ENCODE results near the gene MRTFB. TPM values are rescaled to one million over a fixed set of nuclear protein-coding genes. Genes with fewer than 3 reads are reported as not detected.

The MRTFB gene
- polyA plus RNA-seq, 4 donors, result 3.1 to 20.2 (median 9.4) TPM

DNA sequence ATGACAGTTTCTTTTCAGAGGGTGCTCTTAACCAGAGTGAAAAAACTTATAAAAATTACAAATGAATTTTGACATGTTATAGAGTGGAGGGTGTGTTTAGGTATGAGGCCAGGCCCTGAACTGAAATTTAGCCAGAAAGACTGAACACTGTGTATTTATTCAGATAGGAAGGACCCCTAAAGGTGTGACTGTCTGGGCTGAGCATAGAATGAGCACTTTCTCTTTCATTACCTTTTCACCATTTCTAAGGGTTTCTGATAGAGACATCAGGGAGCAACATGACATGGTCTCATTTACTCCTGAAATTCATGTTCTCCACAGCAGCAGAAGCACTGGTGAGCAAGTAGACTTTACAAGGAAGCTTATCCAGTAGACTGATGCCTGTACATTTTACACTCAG lies 32.9 kb downstream of the MRTFB start:
- peaks cover 6 to 15% (median 9%) of the 10 kb centered on the region in 3 donors for H3K4me1 ChIP-seq (ENCODE audit: control insufficient read depth in 3 of 3, insufficient read depth in 2 of 3, low read depth in 1 of 3, low read length in 2 of 3)
- no peaks in the 10 kb centered on the region for H3K27me3 ChIP-seq (ENCODE audit: control insufficient read depth in 3 of 3, insufficient read depth in 3 of 3, low read length in 3 of 3)
- no peak overlapping the region for H3K27ac ChIP-seq (ENCODE audit: low read depth in 1 of 3, low read length in 2 of 3)
- H3K9me3 ChIP-seq (ENCODE audit: control insufficient read depth in 2 of 2, insufficient read depth in 1 of 2, low read depth in 1 of 2, low read length in 1 of 2), result no peaks in the 10 kb centered on the region
- no peak overlapping the region for H3K4me3 ChIP-seq (ENCODE audit: low read depth in 1 of 3, low read length in 3 of 3)
- no peaks in the 10 kb centered on the region for H3K36me3 ChIP-seq (ENCODE audit: control insufficient read depth in 3 of 3, insufficient read depth in 2 of 3, low read depth in 1 of 3, low read length in 3 of 3)
- FAIRE-seq, result no peak
- DNase-seq, result no peak

DNA sequence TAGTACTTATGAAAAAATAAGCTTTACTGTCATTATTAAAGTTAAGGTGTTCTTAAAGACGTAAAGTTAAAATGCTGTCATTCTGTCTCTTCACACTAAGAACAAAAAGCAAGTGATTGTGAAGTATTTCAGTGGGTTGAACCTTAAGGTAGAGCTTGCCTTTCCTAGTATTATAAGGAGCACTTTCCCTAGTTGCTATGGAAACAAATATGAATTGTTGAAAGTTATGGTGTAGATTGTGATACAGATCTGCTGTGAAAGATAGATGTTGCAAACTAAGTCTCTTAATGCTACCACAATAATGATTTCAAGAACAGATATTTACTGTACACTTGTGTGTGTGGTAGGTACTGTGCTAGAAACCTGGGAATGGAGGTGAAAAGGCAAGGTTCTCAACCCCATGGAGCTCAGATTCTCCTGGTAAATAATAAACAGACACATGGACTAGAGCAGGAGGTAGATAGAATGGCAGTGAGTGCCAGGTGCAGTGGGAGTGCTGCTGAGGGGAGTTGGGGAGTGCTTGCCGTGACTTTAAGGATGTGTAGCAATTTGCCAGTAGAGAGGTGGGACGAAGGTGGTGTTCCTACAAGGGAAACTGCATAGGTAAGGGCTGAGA lies 34.7 kb downstream of the MRTFB start:
- no peak for DNase-seq
- Histone ChIP-seq H3K36me3 (ENCODE audit: control insufficient read depth in 3 of 3, insufficient read depth in 2 of 3, low read depth in 1 of 3, low read length in 3 of 3) (peaks cover 0 to 4% (median 0%) of the 10 kb centered on the region in 3 donors), H3K4me1 (ENCODE audit: control insufficient read depth in 3 of 3, insufficient read depth in 2 of 3, low read depth in 1 of 3, low read length in 2 of 3) (peaks cover 7 to 22% (median 14%) of the 10 kb centered on the region in 3 donors), H3K27ac (ENCODE audit: low read depth in 1 of 3, low read length in 2 of 3) (no peak overlapping the region), H3K27me3 (ENCODE audit: control insufficient read depth in 3 of 3, insufficient read depth in 3 of 3, low read length in 3 of 3) (no peaks in the 10 kb centered on the region), H3K9me3 (ENCODE audit: control insufficient read depth in 2 of 2, insufficient read depth in 1 of 2, low read depth in 1 of 2, low read length in 1 of 2) (no peaks in the 10 kb centered on the region), H3K4me3 (ENCODE audit: low read depth in 1 of 3, low read length in 3 of 3) (no peak overlapping the region)
- FAIRE-seq, result no peak
- WGBS, 3 donors, result 80 to 82% (median 80%) methylated on average over 3 of the region's 3 CpGs

DNA sequence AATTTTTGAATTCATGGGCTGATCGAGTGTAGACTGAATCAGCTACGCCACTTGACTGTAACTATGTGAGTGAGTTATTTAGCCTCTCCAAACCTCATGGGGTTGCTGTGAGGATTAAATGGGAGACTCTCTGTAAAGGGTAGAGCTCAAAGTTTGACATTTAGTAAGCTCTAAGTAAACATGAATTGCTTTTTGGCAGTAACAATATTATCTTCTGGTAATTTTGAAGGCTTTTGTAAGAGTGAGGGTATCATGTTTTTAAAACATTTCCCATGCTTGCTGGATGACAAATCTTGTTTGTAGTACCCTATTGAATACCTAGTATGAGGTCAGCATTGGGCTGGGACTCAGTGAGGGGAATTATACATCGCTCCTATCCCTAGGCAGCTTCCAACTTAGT lies 35.3 kb downstream of the MRTFB start:
- 78 to 90% (median 85%) methylated on average over 3 of the region's 3 CpGs for WGBS, 3 donors
- Histone ChIP-seq H3K9me3 (ENCODE audit: control insufficient read depth in 2 of 2, insufficient read depth in 1 of 2, low read depth in 1 of 2, low read length in 1 of 2) (no peaks in the 10 kb centered on the region), H3K4me3 (ENCODE audit: low read depth in 1 of 3, low read length in 3 of 3) (no peak overlapping the region), H3K4me1 (ENCODE audit: control insufficient read depth in 3 of 3, insufficient read depth in 2 of 3, low read depth in 1 of 3, low read length in 2 of 3) (peaks cover 7 to 26% (median 14%) of the 10 kb centered on the region in 3 donors), H3K36me3 (ENCODE audit: control insufficient read depth in 3 of 3, insufficient read depth in 2 of 3, low read depth in 1 of 3, low read length in 3 of 3) (peaks cover 0 to 4% (median 0%) of the 10 kb centered on the region in 3 donors), H3K27ac (ENCODE audit: low read depth in 1 of 3, low read length in 2 of 3) (no peak overlapping the region), H3K27me3 (ENCODE audit: control insufficient read depth in 3 of 3, insufficient read depth in 3 of 3, low read length in 3 of 3) (no peaks in the 10 kb centered on the region)
- FAIRE-seq, result no peak
- no peak for DNase-seq

DNA sequence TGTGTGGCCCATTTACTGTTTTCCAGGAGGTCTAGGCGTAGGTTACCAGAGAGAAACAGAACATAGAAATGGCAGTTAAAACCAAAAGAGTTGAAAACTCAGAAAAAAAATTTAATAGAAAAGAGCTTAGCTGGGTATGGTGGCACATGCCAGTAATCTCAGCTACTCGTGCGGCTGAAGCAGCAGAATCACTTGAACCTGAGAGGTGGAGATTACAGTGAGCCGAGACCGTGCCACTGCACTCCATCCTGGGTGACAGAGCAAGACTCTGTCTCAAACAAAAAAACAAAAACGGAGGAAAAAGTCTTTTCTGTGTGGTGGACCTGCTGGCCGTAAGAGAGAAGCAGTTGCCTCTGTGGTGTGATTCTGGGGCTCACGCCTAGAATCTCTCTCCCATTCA lies 35.8 kb downstream of the MRTFB start:
- DNase-seq (no peak), FAIRE-seq (no peak)
- no peaks in the 10 kb centered on the region for H3K27me3 ChIP-seq (ENCODE audit: control insufficient read depth in 3 of 3, insufficient read depth in 3 of 3, low read length in 3 of 3)
- WGBS, 3 donors, result 92 to 97% (median 96%) methylated on average over 8 of the region's 8 CpGs
- H3K4me3 ChIP-seq (ENCODE audit: low read depth in 1 of 3, low read length in 3 of 3), result no peak overlapping the region
- no peak overlapping the region for H3K27ac ChIP-seq (ENCODE audit: low read depth in 1 of 3, low read length in 2 of 3)
- H3K9me3 ChIP-seq (ENCODE audit: control insufficient read depth in 2 of 2, insufficient read depth in 1 of 2, low read depth in 1 of 2, low read length in 1 of 2), result no peaks in the 10 kb centered on the region
- H3K36me3 ChIP-seq (ENCODE audit: control insufficient read depth in 3 of 3, insufficient read depth in 2 of 3, low read depth in 1 of 3, low read length in 3 of 3), result peaks cover 0 to 4% (median 0%) of the 10 kb centered on the region in 3 donors
- H3K4me1 ChIP-seq (ENCODE audit: control insufficient read depth in 3 of 3, insufficient read depth in 2 of 3, low read depth in 1 of 3, low read length in 2 of 3), result peaks cover 7 to 30% (median 15%) of the 10 kb centered on the region in 3 donors

DNA sequence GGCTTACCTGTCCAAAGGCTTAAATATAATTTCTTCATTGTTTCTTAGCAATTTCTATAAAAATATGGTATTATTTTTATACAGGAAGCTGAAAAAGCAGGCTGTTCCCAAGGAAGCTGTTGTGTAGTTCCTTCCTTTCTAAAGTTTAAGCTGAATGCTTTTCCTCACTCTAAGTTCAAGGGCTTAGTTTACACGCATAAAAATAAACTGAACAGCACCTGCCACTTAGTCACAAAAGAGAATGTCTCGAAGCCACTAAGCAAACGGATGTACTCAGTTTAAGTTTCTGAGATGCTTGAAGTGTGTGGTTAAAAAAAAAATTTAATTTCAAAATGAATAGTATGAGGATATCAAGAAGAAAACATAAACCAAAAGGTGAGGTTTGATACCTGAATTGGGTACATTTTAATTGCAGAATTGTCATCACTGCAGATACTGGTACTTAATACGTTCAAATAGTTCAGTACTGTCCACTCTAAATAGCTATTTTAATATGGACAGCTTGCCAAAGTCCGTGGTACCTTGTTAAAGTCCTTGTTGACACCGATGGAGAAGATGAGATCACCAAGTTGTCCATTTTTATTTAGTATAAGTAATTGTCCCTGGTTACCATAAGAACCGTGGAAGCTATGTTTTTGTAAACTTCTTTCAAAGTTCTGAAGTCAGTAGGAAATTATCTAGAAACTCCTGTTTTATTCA lies 38.1 kb downstream of the MRTFB start:
- 62 to 69% (median 66%) methylated on average over 7 of the region's 7 CpGs for WGBS, 3 donors
- no peak for DNase-seq
- peaks cover 0 to 4% (median 0%) of the 10 kb centered on the region in 3 donors for H3K36me3 ChIP-seq (ENCODE audit: control insufficient read depth in 3 of 3, insufficient read depth in 2 of 3, low read depth in 1 of 3, low read length in 3 of 3)
- H3K27ac ChIP-seq (ENCODE audit: low read depth in 1 of 3, low read length in 2 of 3), result no peak overlapping the region
- no peaks in the 10 kb centered on the region for H3K27me3 ChIP-seq (ENCODE audit: control insufficient read depth in 3 of 3, insufficient read depth in 3 of 3, low read length in 3 of 3)
- H3K4me3 ChIP-seq (ENCODE audit: low read depth in 1 of 3, low read length in 3 of 3), result no peak overlapping the region
- H3K4me1 ChIP-seq (ENCODE audit: control insufficient read depth in 3 of 3, insufficient read depth in 2 of 3, low read depth in 1 of 3, low read length in 2 of 3), result peaks cover 6 to 26% (median 8%) of the 10 kb centered on the region in 3 donors
- no peaks in the 10 kb centered on the region for H3K9me3 ChIP-seq (ENCODE audit: control insufficient read depth in 2 of 2, insufficient read depth in 1 of 2, low read depth in 1 of 2, low read length in 1 of 2)
- FAIRE-seq, result no peak

DNA sequence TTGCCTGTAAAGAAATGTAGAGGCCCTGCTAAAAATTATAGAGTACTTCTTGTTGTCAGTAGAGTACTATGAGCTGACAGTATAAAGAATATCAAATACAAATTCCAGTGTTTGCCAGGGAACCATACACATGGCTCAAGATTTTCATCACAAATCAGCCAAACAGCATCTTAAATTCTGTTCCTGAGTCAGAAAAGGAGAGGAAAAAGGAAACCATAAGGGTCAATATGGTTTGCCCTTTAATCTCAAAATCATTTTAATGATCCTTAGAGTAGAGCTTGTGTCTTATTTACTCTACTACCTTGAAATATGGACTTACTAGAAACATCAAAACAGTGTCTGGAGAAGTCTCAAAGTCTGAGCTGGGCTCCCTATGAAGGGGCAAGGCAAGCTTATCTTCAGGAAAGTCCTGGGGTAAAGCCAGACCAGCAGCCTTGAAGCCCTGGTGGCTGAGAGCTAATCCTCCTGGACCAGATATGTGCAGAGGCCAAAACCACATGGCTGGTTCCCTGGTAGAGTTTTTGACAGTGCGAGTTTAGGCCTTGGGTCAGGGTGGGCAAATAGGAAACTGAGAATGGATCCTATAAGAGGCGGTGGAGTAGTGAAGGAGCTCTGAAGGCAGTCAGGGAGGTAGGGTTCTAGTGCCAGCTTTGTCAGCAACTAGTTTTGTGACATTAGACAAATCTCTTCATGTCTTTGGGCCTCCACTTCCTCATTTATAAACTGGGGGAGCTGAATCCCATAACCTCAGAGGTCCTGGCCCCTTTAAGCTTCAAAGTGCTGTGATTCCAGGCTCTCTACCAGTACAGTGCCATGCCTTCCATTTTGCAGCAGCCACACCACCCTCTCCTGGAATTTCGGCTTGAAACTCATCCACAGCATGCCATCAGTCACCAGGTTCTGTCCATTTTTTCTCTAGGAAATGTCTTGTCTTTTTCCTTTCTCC lies 38.9 kb downstream of the MRTFB start:
- H3K27me3 ChIP-seq (ENCODE audit: control insufficient read depth in 3 of 3, insufficient read depth in 3 of 3, low read length in 3 of 3), result no peaks in the 10 kb centered on the region
- DNase-seq, result no peak
- H3K9me3 ChIP-seq (ENCODE audit: control insufficient read depth in 2 of 2, insufficient read depth in 1 of 2, low read depth in 1 of 2, low read length in 1 of 2), result no peaks in the 10 kb centered on the region
- no peak overlapping the region for H3K4me3 ChIP-seq (ENCODE audit: low read depth in 1 of 3, low read length in 3 of 3)
- H3K27ac ChIP-seq (ENCODE audit: low read depth in 1 of 3, low read length in 2 of 3), result no peak overlapping the region
- H3K4me1 ChIP-seq (ENCODE audit: control insufficient read depth in 3 of 3, insufficient read depth in 2 of 3, low read depth in 1 of 3, low read length in 2 of 3), result peaks cover 6 to 26% (median 8%) of the 10 kb centered on the region in 3 donors
- WGBS, 3 donors, result 84 to 87% (median 87%) methylated on average over 3 of the region's 3 CpGs
- no peak for FAIRE-seq
- H3K36me3 ChIP-seq (ENCODE audit: control insufficient read depth in 3 of 3, insufficient read depth in 2 of 3, low read depth in 1 of 3, low read length in 3 of 3), result peaks cover 0 to 4% (median 0%) of the 10 kb centered on the region in 3 donors

DNA sequence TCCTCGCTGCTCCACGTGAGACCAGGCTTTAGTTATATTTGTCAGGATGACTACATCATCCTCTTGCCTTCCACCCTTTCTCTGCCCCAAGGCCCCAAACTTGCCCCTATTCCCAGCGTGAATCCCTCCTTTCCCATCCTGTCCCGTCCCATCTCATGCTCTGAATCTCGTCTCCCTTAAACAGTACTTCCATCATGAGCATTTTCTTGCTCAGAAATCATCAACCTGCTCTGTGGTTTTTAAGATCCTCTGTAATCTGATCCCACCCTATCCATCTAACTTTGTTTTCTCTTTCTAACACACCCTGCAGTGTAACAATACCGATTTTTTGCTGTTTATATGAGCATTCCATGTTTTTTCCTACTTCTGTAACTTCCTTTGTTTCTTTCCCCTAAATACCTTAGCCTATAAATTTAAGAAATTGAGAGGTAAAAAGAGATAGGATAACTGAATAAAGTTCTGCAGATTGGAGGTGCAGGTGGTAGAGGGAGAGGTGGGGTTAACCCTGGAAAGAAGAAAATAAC lies 39.7 kb downstream of the MRTFB start:
- FAIRE-seq (no peak), DNase-seq (no peak)
- Histone ChIP-seq H3K36me3 (ENCODE audit: control insufficient read depth in 3 of 3, insufficient read depth in 2 of 3, low read depth in 1 of 3, low read length in 3 of 3) (peaks cover 0 to 4% (median 0%) of the 10 kb centered on the region in 3 donors), H3K4me3 (ENCODE audit: low read depth in 1 of 3, low read length in 3 of 3) (no peak overlapping the region), H3K9me3 (ENCODE audit: control insufficient read depth in 2 of 2, insufficient read depth in 1 of 2, low read depth in 1 of 2, low read length in 1 of 2) (no peaks in the 10 kb centered on the region), H3K4me1 (ENCODE audit: control insufficient read depth in 3 of 3, insufficient read depth in 2 of 3, low read depth in 1 of 3, low read length in 2 of 3) (peaks cover 6 to 26% (median 8%) of the 10 kb centered on the region in 3 donors), H3K27ac (ENCODE audit: low read depth in 1 of 3, low read length in 2 of 3) (no peak overlapping the region), H3K27me3 (ENCODE audit: control insufficient read depth in 3 of 3, insufficient read depth in 3 of 3, low read length in 3 of 3) (no peaks in the 10 kb centered on the region)
- 67 to 77% (median 73%) methylated on average over 6 of the region's 6 CpGs for WGBS, 3 donors
